Peyer's patch (tissue), 4 donors: ENCODE data around the gene IGFBP4.

Experiments used
- CTCF ChIP-seq, 6 experiments: fragments of 450-650 bp in 4 of 6; fragments of 200-600 bp in 2 of 6; sonication (generic) in 1 of 6; IDR thresholded peaks; one replicate each; pipeline ENCODE4 v1.5.1; 2017 to 2019; ENCODE audit warnings: antibody characterized with exemption in 6 of 6, mild to moderate bottlenecking in 3 of 6, moderate library complexity in 1 of 6
- POLR2A ChIP-seq, 2 donors: fragments of 450-650 bp; IDR thresholded peaks; one replicate each; pipeline ENCODE4 v1.5.1; 2017; ENCODE audit warnings: antibody characterized with exemption in 2 of 2, mild to moderate bottlenecking in 2 of 2, moderate library complexity in 2 of 2

- no peak for TF ChIP-seq CTCF (IDR thresholded peaks at IDR 0.05)
- TF ChIP-seq POLR2A (IDR thresholded peaks at IDR 0.05) = no peak
Observed at GRCh38 chr17:40477796-40478195, 34.5 kb downstream of the IGFBP4 start.
